ENCODE measurements around the gene SBF1.

The SBF1 gene

GRCh38 chr22:50483106-50483505 lies 8.3 kb upstream of the SBF1 start:
- no peak overlapping the region for H3K27ac ChIP-seq (replicated peaks; ENCODE audit: low read length)
- H3K36me3 ChIP-seq (replicated peaks in 1 of 2; ENCODE audit: control insufficient read depth in 2 of 2, insufficient read depth in 2 of 2, low read length in 2 of 2) = no peaks in the 10 kb centered on the region
- peaks cover 3 to 78% (median 16%) of the 10 kb centered on the region in 3 experiments for H3K27me3 ChIP-seq (ENCODE audit: control insufficient read depth in 3 of 3, insufficient read depth in 3 of 3, low read depth in 1 of 3, low read length in 3 of 3)
- H2BK15ac ChIP-seq (ENCODE audit: low read length) = peak overlapping the region; percentile 78
- H2BK12ac ChIP-seq (ENCODE audit: low read length) = no peak overlapping the region
- H2AFZ ChIP-seq (ENCODE audit: low read length) = no peak overlapping the region
- no peak overlapping the region for H3K4me3 ChIP-seq (ENCODE audit: low read length in 2 of 2)
- peaks cover 0 to 2% of the 10 kb centered on the region in 2 donors for H3K4me1 ChIP-seq (ENCODE audit: control insufficient read depth in 2 of 2, insufficient read depth in 1 of 2, low read depth in 1 of 2, low read length in 2 of 2)
- H3K9ac ChIP-seq (ENCODE audit: low read depth, low read length, poor library complexity) = no peak overlapping the region
- H2AK5ac ChIP-seq (ENCODE audit: low read depth, low read length) = peak overlapping the region; percentile 88
- H3K4ac ChIP-seq (ENCODE audit: low read length) = no peak overlapping the region
- no CpG with 5 or more reads among the region's 10 CpGs for WGBS, 2 donors (ENCODE audit: extremely low coverage in 2 of 2, insufficient read length in 2 of 2, insufficient replicate concordance in 1 of 2)
- no peak overlapping the region for H3K14ac ChIP-seq (ENCODE audit: low read length)
- H3K4me2 ChIP-seq (ENCODE audit: insufficient read depth, low read length, poor library complexity, severe bottlenecking) = no peak overlapping the region
- no peak overlapping the region for H2BK120ac ChIP-seq (ENCODE audit: low read depth, low read length)
- no peak overlapping the region for H4K8ac ChIP-seq (ENCODE audit: low read depth, low read length)
- no peak overlapping the region for H4K91ac ChIP-seq (ENCODE audit: low read depth, low read length, poor library complexity)
- peaks cover 4% of the 10 kb centered on the region for H3K79me1 ChIP-seq (ENCODE audit: low read depth, low read length)
- peak overlapping the region; percentile 53 for H2BK5ac ChIP-seq (ENCODE audit: low read length)
- H3K9me3 ChIP-seq (replicated peaks in 1 of 2; ENCODE audit: control insufficient read depth in 2 of 2, insufficient read depth in 1 of 2, low read depth in 1 of 2, low read length in 2 of 2) = peaks cover 2 to 4% of the 10 kb centered on the region in 2 donors
- H3K23ac ChIP-seq (ENCODE audit: low read depth, low read length, poor library complexity) = no peak overlapping the region
- DNase-seq (ENCODE audit: low spot score) = no peak
- peak overlapping the region; percentile 28 for H3K18ac ChIP-seq (ENCODE audit: low read length)

- Histone ChIP-seq H3K4me3 (ENCODE audit: low read length in 2 of 2) (peak overlapping the region; percentile 20 to 79), H2BK15ac (ENCODE audit: low read length) (peak overlapping the region; percentile 91), H3K23ac (ENCODE audit: low read depth, low read length, poor library complexity) (peak overlapping the region; percentile 34), H3K14ac (ENCODE audit: low read length) (peak overlapping the region; percentile 14), H3K4ac (ENCODE audit: low read length) (peak overlapping the region; percentile 89), H2BK120ac (ENCODE audit: low read depth, low read length) (peak overlapping the region; percentile 16), H2AK5ac (ENCODE audit: low read depth, low read length) (peak overlapping the region; percentile 88), H2BK12ac (ENCODE audit: low read length) (peak overlapping the region; percentile 4), H3K36me3 (replicated peaks in 1 of 2; ENCODE audit: control insufficient read depth in 2 of 2, insufficient read depth in 2 of 2, low read length in 2 of 2) (no peaks in the 10 kb centered on the region), H3K79me1 (ENCODE audit: low read depth, low read length) (peaks cover 4% of the 10 kb centered on the region), H3K27ac (replicated peaks; ENCODE audit: low read length) (no peak overlapping the region), H3K4me2 (ENCODE audit: insufficient read depth, low read length, poor library complexity, severe bottlenecking) (peak overlapping the region; percentile 57), H2BK5ac (ENCODE audit: low read length) (peak overlapping the region; percentile 53), H4K8ac (ENCODE audit: low read depth, low read length) (peak overlapping the region; percentile 48), H3K18ac (ENCODE audit: low read length) (peak overlapping the region; percentile 94), H3K9me3 (replicated peaks in 1 of 2; ENCODE audit: control insufficient read depth in 2 of 2, insufficient read depth in 1 of 2, low read depth in 1 of 2, low read length in 2 of 2) (peaks cover 2 to 4% of the 10 kb centered on the region in 2 donors), H3K9ac (ENCODE audit: low read depth, low read length, poor library complexity) (peak overlapping the region; percentile 30), H3K4me1 (ENCODE audit: control insufficient read depth in 2 of 2, insufficient read depth in 1 of 2, low read depth in 1 of 2, low read length in 2 of 2) (peaks cover 0 to 2% of the 10 kb centered on the region in 2 donors), H2AFZ (ENCODE audit: low read length) (peak overlapping the region; percentile 73), H3K27me3 (ENCODE audit: control insufficient read depth in 3 of 3, insufficient read depth in 3 of 3, low read depth in 1 of 3, low read length in 3 of 3) (peaks cover 3 to 70% (median 16%) of the 10 kb centered on the region in 3 experiments), H4K91ac (ENCODE audit: low read depth, low read length, poor library complexity) (peak overlapping the region; percentile 3)
- WGBS, 2 donors (ENCODE audit: extremely low coverage in 2 of 2, insufficient read length in 2 of 2, insufficient replicate concordance in 1 of 2) = no CpG with 5 or more reads among the region's 35 CpGs
- no peak for DNase-seq (ENCODE audit: low spot score)
Measured at GRCh38 chr22:50482107-50483074, 7.6 kb upstream of the SBF1 start.

DNA sequence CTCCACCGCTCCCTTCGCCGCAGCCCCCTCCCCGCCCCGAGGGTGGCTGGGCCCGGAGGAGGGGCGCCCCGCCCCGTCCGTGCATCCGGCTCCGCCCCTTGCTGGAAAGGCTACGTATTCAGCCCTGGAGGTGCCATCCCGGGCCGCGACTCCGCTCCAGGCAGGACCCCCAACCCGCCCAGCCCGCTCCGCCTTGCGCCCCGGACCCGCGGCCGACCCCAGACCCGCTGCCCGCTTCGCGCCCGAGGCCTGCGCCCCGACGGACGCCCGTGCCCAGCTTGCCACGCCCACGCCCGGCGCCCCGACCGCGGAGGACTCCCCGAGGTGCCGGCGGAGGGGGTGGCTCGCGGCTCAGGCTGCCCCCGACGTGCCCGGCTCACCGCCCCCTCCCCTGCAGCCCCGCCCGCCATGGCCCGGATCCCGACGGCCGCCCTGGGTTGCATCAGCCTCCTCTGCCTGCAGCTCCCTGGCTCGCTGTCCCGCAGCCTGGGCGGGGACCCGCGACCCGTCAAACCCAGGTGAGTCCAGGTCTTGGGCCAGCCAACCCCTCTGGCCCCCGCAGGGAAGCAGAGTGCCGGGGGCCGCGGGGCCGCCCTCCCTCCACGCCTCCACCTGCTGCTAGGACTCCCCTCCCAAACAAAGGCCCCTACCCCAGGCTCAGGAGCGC lies 6.7 kb upstream of the SBF1 start, which contains the start of gene ADM2:
ADM2 (plus strand) TSS at position 104 of the 667 bp plus-strand sequence; CDS start at position 409, 305 bp downstream.
- Histone ChIP-seq H3K14ac (ENCODE audit: low read length) (peak within 1 kb of the TSS; percentile 63), H3K4me2 (ENCODE audit: insufficient read depth, low read length, poor library complexity, severe bottlenecking) (peak within 1 kb of the TSS; percentile 57), H2BK15ac (ENCODE audit: low read length) (peak within 1 kb of the TSS; percentile 93), H2BK12ac (ENCODE audit: low read length) (peak within 1 kb of the TSS; percentile 84), H3K4me3 (ENCODE audit: low read length in 2 of 2) (peak within 1 kb of the TSS; percentile 20 to 79), H4K91ac (ENCODE audit: low read depth, low read length, poor library complexity) (peak within 1 kb of the TSS; percentile 3), H3K27me3 (ENCODE audit: control insufficient read depth in 3 of 3, insufficient read depth in 3 of 3, low read depth in 1 of 3, low read length in 3 of 3) (peaks cover 3 to 62% (median 16%) of the 10 kb centered on the region in 3 experiments), H3K4ac (ENCODE audit: low read length) (peak within 1 kb of the TSS; percentile 89), H2AK5ac (ENCODE audit: low read depth, low read length) (peak within 1 kb of the TSS; percentile 88), H3K79me1 (ENCODE audit: low read depth, low read length) (peaks cover 4% of the 10 kb centered on the region), H2AFZ (ENCODE audit: low read length) (peak within 1 kb of the TSS; percentile 73), H3K18ac (ENCODE audit: low read length) (peak within 1 kb of the TSS; percentile 94), H3K36me3 (replicated peaks in 1 of 2; ENCODE audit: control insufficient read depth in 2 of 2, insufficient read depth in 2 of 2, low read length in 2 of 2) (no peaks in the 10 kb centered on the region), H2BK120ac (ENCODE audit: low read depth, low read length) (peak within 1 kb of the TSS; percentile 16), H3K9me3 (replicated peaks in 1 of 2; ENCODE audit: control insufficient read depth in 2 of 2, insufficient read depth in 1 of 2, low read depth in 1 of 2, low read length in 2 of 2) (peaks cover 2 to 4% of the 10 kb centered on the region in 2 donors), H2BK5ac (ENCODE audit: low read length) (no peak within 1 kb of the TSS), H3K27ac (replicated peaks; ENCODE audit: low read length) (no peak within 1 kb of the TSS), H3K9ac (ENCODE audit: low read depth, low read length, poor library complexity) (peak within 1 kb of the TSS; percentile 77), H4K8ac (ENCODE audit: low read depth, low read length) (peak within 1 kb of the TSS; percentile 65), H3K23ac (ENCODE audit: low read depth, low read length, poor library complexity) (peak within 1 kb of the TSS; percentile 55), H3K4me1 (ENCODE audit: control insufficient read depth in 2 of 2, insufficient read depth in 1 of 2, low read depth in 1 of 2, low read length in 2 of 2) (peaks cover 0 to 2% of the 10 kb centered on the region in 2 donors)
- WGBS, 2 donors (ENCODE audit: extremely low coverage in 2 of 2, insufficient read length in 2 of 2, insufficient replicate concordance in 1 of 2) = no CpG with 5 or more reads among the region's 70 CpGs
- DNase-seq (ENCODE audit: low spot score) = peak; percentile 49

All from neuronal stem cell (in vitro differentiated cells).